Gastrocnemius medialis (tissue), 4 donors: ENCODE data around the gene TXLNG. TPM values are rescaled to one million over a fixed set of nuclear protein-coding genes. Genes with fewer than 3 reads are reported as not detected.

ENCODE experiments used
- ATAC-seq, 2 donors: fragments of 150-250 bp; one replicate each; pipeline ENCODE4 v1.9.1; 2016
- DNase-seq, 2 donors: peaks; one replicate each; pipeline ENCODE4 v3.0.0-alpha.2; 2019
- H3K27ac ChIP-seq, 4 donors: fragments of 200-600 bp; sonication (generic); 1 replicate in 1 of 4; 2 replicates in 3 of 4; pipeline ENCODE4 v1.5.1; 2016 to 2018; ENCODE audit warnings: mild to moderate bottlenecking in 2 of 4, moderate library complexity in 1 of 4
- H3K27me3 ChIP-seq, 3 donors: fragments of 200-600 bp; sonication (generic) in 2 of 3; 1 replicate in 1 of 3; 2 replicates in 2 of 3; pipeline versions ENCODE4 v1.5.1 to v1.6.0; 2016 to 2019; ENCODE audit warnings: mild to moderate bottlenecking in 1 of 3, moderate library complexity in 1 of 3
- H3K36me3 ChIP-seq, 2 donors: fragments of 200-600 bp; sonication (generic) in 1 of 2; one replicate each; pipeline ENCODE4 v1.5.1; 2017 to 2018
- H3K4me1 ChIP-seq, 2 donors: fragments of 200-600 bp; sonication (generic) in 1 of 2; one replicate each; pipeline ENCODE4 v1.5.1; 2016 to 2017; ENCODE audit warnings: mild to moderate bottlenecking in 2 of 2
- H3K4me3 ChIP-seq, 4 donors: fragments of 200-600 bp; sonication (generic) in 3 of 4; 1 replicate in 1 of 4; 2 replicates in 3 of 4; pipeline ENCODE4 v1.5.1; 2016 to 2019; ENCODE audit warnings: mild to moderate bottlenecking in 2 of 4
- H3K9me3 ChIP-seq, 3 donors: fragments of 200-600 bp; sonication (generic) in 2 of 3; 1 replicate in 1 of 3; 2 replicates in 2 of 3; pipeline ENCODE4 v1.5.1; 2016 to 2019
- POLR2A ChIP-seq, 2 donors: fragments of 450-650 bp; IDR thresholded peaks; one replicate each; pipeline ENCODE4 v1.6.1; 2017; ENCODE audit warnings: antibody characterized with exemption in 2 of 2, mild to moderate bottlenecking in 2 of 2, moderate library complexity in 2 of 2
- in situ Hi-C, 4 donors: fragments of 200-750 bp; cut with MboI; loops; one replicate each; pipeline versions ENCODE4 v1.15.0 to v1.8.0; 2017; ENCODE audit warnings: low sequenced_read_pairs in 4 of 4
- intact Hi-C: fragments of 100-400 bp; cut with DNase I; formaldehyde crosslinking; loops from one replicate; pipeline ENCODE4 v1.15.1; 2023; ENCODE audit warnings: low total_unique reads
- total RNA-seq, 4 donors: library from RNA; depleted of rRNA; stranded (reverse); fragments of >200 nt; gene quantifications; one replicate each; pipeline versions ENCODE4 v1.1.0 to v1.2.3, GENCODE V29; 2016
- TF ChIP-seq, protein P1 (sequence below), 5 experiments: fragments of 450-650 bp in 3 of 5; fragments of 200-600 bp in 2 of 5; sonication (generic) in 2 of 5; IDR thresholded peaks in 4 of 5; conservative IDR thresholded peaks in 1 of 5; 1 replicate in 4 of 5; 2 replicates in 1 of 5; pipeline ENCODE4 v1.5.1; 2016 to 2019; ENCODE audit warnings: antibody characterized with exemption in 5 of 5, mild to moderate bottlenecking in 3 of 5, moderate library complexity in 3 of 5

TXLNG gene
- total RNA-seq, 4 donors from 2014 or later: 6.9 to 16.9 (median 9.6) TPM

DNA sequence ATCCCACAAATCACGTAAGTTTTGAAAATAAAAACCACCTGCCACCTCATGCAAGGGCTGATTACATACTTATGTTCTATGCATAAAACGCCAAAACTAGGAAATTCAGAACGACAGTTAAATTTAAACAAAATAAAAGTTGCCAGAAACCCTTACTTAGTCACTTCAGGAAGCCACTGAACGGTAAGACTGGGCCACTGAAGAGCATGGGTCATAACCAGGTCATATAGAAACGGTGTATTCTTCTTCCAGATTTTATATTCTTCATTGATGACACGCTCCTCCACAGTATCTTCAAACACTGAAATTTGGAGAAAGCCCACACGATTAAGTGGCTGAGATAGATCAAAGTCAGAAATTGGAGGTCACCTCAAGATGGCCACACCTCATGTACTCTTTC is 82.7 kb downstream of the TXLNG start:
- Histone ChIP-seq H3K9me3 (no peaks in the 10 kb centered on the region), H3K36me3 (no peaks in the 10 kb centered on the region), H3K4me1 (peaks cover 11 to 17% of the 10 kb centered on the region in 2 donors), H3K27ac (peak overlapping the region; percentile 90 to 98 (median 95)), H3K4me3 (peak overlapping the region; percentile 54 to 84 (median 66)), H3K27me3 (peaks cover 0 to 2% (median 0%) of the 10 kb centered on the region in 3 donors)
- TF ChIP-seq, protein P1, sequence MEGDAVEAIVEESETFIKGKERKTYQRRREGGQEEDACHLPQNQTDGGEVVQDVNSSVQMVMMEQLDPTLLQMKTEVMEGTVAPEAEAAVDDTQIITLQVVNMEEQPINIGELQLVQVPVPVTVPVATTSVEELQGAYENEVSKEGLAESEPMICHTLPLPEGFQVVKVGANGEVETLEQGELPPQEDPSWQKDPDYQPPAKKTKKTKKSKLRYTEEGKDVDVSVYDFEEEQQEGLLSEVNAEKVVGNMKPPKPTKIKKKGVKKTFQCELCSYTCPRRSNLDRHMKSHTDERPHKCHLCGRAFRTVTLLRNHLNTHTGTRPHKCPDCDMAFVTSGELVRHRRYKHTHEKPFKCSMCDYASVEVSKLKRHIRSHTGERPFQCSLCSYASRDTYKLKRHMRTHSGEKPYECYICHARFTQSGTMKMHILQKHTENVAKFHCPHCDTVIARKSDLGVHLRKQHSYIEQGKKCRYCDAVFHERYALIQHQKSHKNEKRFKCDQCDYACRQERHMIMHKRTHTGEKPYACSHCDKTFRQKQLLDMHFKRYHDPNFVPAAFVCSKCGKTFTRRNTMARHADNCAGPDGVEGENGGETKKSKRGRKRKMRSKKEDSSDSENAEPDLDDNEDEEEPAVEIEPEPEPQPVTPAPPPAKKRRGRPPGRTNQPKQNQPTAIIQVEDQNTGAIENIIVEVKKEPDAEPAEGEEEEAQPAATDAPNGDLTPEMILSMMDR (IDR thresholded peaks at IDR 0.05 in 4 of 5, conservative IDR thresholded peaks at IDR 0.05 in 1 of 5): no peak
- no peak for TF ChIP-seq POLR2A (IDR thresholded peaks at IDR 0.05)
- intact Hi-C loops: loop anchor here (10.0 kb wide), 1 partner anchor 1374 kb away; the partner anchor contains the start of gene PIR
- ATAC-seq (no peak), DNase-seq (no peak)
- in situ Hi-C loops: no loop called here

DNA sequence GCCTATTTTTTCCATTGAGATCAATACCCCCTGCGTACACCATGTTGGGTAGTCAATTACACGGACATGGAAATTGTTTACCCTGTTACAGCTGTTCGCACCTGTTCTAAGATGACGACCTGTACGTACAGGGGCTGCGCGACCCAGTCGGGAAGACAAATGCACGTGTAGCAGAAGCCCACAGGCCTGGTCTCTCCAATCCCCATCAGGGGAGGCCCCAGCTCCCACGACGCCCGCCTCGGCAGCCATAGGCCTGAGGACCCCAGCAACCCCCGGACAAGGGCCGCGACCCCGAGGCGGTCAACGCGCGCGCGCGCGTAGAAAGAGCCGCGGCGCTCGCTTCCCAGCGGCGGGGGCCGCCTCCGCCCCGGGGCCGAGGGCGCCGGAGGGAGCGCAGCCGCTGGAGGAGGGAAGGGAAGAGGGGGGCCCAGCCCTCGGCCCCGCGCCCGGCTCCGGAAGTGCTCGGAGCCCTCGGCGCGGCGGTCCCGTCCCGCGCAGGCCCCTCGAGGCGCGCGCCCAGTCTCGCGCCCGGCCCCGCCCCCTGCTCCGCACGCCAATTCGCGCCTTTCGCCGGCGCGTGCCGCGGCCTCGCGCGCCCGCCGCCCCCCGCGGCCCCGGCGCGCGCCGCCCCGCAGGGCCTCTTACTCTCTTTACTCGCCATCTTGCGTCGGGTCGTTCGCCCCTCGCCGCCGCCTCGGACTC is 83.3 kb downstream of the TXLNG start:
- in situ Hi-C loops: no loop called here
- TF ChIP-seq, protein P1 (IDR thresholded peaks at IDR 0.05 in 4 of 5, conservative IDR thresholded peaks at IDR 0.05 in 1 of 5): no peak
- TF ChIP-seq POLR2A (IDR thresholded peaks at IDR 0.05): no peak
- DNase-seq: peak; percentile 9 to 18
- Histone ChIP-seq H3K27me3 (peaks cover 0 to 8% (median 0%) of the 10 kb centered on the region in 3 donors), H3K36me3 (no peaks in the 10 kb centered on the region), H3K4me1 (peaks cover 11 to 17% of the 10 kb centered on the region in 2 donors), H3K27ac (peak overlapping the region; percentile 90 to 98 (median 95)), H3K9me3 (no peaks in the 10 kb centered on the region), H3K4me3 (peak overlapping the region; percentile 62 to 84 (median 70))
- peak; percentile 51 to 61 for ATAC-seq
- intact Hi-C loops: loop anchor here (1.0 to 10.0 kb wide), 4 partner anchors 31 to 1375 kb away; partner anchors contain the start of genes PIR, SYAP1 and TXLNG

DNA sequence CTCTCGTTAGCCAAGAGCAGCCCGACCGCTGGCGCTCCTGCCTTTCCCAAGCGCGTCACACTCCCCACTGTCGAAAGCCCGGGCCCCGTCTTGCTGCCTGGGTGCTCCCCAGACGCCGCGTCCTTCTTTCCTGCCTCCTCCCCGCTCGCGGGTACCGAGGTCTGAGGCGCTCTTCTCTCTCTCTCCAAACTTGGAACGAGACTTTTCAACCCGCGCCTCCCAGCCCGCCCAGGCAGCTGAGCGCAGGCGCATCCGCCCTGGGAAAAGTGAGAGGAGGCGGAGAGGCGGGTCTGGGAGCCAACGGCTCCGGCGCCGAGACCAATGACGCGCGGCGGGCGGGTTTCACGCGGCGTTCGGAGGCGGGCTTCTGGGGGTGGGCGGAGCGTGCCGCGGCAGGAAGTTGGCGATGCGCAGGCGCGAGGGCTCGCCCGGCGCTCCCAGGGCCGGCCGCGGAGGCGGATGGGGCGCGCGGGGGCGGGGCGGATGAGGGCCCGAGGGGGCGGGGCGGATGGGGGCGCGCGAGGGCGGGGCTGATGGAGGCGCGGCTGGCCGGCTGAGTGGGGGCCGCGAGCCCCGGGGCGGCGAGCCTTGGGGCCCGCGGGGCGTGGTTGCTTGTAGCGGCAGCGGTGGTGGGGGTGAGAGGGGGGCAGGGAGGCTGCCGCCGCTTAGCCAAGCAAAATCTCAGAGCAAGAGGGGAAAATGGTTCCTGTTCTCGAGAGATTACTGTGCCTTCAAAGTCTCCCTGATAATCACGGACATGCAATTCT is 84.0 kb downstream of the TXLNG start, which contains the start of gene RBBP7:
TSS of gene RBBP7 (minus strand) at position 268 of the 767 bp plus-strand sequence. CDS start 309 bp downstream, outside the sequence.
- H3K9me3 ChIP-seq: no peaks in the 10 kb centered on the region
- peak; percentile 88 to 93 for TF ChIP-seq POLR2A (IDR thresholded peaks at IDR 0.05)
- TF ChIP-seq, protein P1 (IDR thresholded peaks at IDR 0.05 in 4 of 5, conservative IDR thresholded peaks at IDR 0.05 in 1 of 5): no peak
- DNase-seq (peak; percentile 85 to 89), ATAC-seq (peak; percentile 83)
- no peaks in the 10 kb centered on the region for H3K36me3 ChIP-seq
- in situ Hi-C loops: no loop called here
- peaks cover 0 to 8% (median 6%) of the 10 kb centered on the region in 3 donors for H3K27me3 ChIP-seq
- H3K4me3 ChIP-seq: peak within 1 kb of the TSS; percentile 64 to 84 (median 70)
- peak within 1 kb of the TSS; percentile 90 to 98 (median 95) for H3K27ac ChIP-seq
- peaks cover 11 to 17% of the 10 kb centered on the region in 2 donors for H3K4me1 ChIP-seq
- intact Hi-C loops: loop anchor here (1.0 kb wide), 3 partner anchors 32 to 151 kb away; partner anchors contain the start of genes SYAP1 and TXLNG

DNA sequence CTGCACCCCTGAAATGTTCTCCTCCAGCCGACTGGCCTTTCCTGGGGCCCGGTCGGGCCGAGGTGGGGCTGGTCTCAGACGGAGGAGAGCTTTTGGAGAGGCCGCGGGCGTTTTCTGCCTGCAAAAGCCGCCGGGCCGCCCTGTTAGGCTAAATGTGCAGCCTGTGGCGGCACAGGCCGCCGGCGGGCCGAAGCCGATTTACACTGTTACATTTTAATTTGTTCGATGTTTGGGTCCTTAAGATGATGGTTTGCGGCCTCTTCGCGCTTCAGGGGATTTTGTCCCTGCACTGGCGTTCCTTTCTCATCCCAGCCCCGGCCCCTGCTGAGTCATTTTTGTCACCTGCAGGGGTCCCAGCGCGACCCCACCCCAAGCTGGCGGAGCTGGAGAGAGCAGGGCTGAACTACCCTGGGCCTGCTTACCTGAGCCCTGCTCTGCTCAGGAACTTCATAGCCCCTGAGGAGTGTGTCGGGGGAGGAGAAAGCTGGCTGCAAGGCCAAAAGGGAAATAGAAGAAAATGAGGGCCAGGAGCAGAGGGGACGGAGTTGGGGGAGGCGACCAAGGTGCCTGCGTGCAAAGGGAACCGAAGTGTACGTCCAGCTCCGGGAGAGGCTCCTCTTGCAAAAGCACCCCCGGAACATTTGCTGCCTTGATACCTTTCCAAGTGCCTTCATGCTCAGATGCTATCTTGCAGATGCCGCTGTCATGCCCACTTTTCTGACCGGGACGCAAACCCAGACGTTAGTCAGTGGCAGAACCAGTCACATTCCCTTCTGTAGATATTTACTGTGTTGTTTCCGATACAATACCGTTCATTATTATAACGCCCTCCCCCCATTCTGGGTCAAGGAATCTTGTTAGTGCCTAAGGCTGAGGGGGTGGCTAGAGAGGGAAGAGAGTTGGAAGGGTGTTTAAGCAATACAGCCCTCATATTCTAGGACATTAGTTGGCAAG is 84.9 kb downstream of the TXLNG start:
- in situ Hi-C loops: no loop called here
- ATAC-seq (peak; percentile 29 to 32), DNase-seq (peak; percentile 20 to 50)
- Histone ChIP-seq H3K27me3 (peaks cover 0 to 10% (median 8%) of the 10 kb centered on the region in 3 donors), H3K36me3 (no peaks in the 10 kb centered on the region), H3K4me3 (peak overlapping the region; percentile 64 to 71 (median 68)), H3K9me3 (no peaks in the 10 kb centered on the region), H3K27ac (peak overlapping the region; percentile 80 to 91 (median 86)), H3K4me1 (peaks cover 11 to 17% of the 10 kb centered on the region in 2 donors)
- intact Hi-C loops: loop anchor here (1.0 kb wide), 3 partner anchors 33 to 152 kb away; partner anchors contain the start of genes SYAP1 and TXLNG
- TF ChIP-seq, protein P1 (IDR thresholded peaks at IDR 0.05 in 4 of 5, conservative IDR thresholded peaks at IDR 0.05 in 1 of 5): no peak
- no peak for TF ChIP-seq POLR2A (IDR thresholded peaks at IDR 0.05)
